ENCODE data around the gene HDX. TPM values are rescaled to one million over a fixed set of nuclear protein-coding genes. Genes with fewer than 3 reads are reported as not detected.
"Not testable (repeated sequence)": the region's sequence is repeated elsewhere in the genome, so short reads cannot be mapped to it uniquely, and the experiment has no call there.

The HDX gene
- total and polyA plus RNA-seq, 4 experiments from 2014 or later = 0.14 to 0.72 (median 0.33) TPM

- H3K9me3 ChIP-seq (ENCODE audit: control insufficient read depth in 1 of 2, low read length in 2 of 2); CTCF ChIA-PET (ENCODE audit: partially characterized antibody); POLR2A ChIA-PET (ENCODE audit: partially characterized antibody); H3K27me3 Mint-ChIP-seq; intact Hi-C loops (cut with micrococcal nuclease); H3K27me3 ChIP-seq (ENCODE audit: insufficient read depth, low read length); H3K4me3 ChIP-seq (ENCODE audit: low read length in 2 of 2); H3K27ac Mint-ChIP-seq; H3K36me3 Mint-ChIP-seq; H3K9me3 Mint-ChIP-seq; DNase-seq; H3K27ac ChIP-seq (ENCODE audit: low read depth, low read length); H3K4me1 Mint-ChIP-seq; H3K36me3 ChIP-seq (ENCODE audit: insufficient read depth, low read length); H3K4me3 Mint-ChIP-seq; H3K4me1 ChIP-seq (ENCODE audit: insufficient read depth, low read length): not testable (repeated sequence)
These were observed 186.3 kb downstream of the HDX start for GRCh38 chrX:84315946-84316345.
